HG03175 (cell line): ENCODE results near the gene IGF1.
"Not testable (repeated sequence)": the region's sequence is repeated elsewhere in the genome, so short reads cannot be mapped to it uniquely, and the experiment has no call there.

Experiments
- ATAC-seq: cut with Tn5 transposase; IDR thresholded peaks from one replicate; pipeline ENCODE4 v1.9.1; 2021; ENCODE audit warnings: mild to moderate bottlenecking, moderate library complexity; ENCODE audit not compliant: unreplicated experiment

Gene IGF1

GRCh38 chr12:102462795-102463465, 17.4 kb downstream of the IGF1 start:
- no peak for ATAC-seq

GRCh38 chr12:102462386-102462785, 18.0 kb downstream of the IGF1 start:
- ATAC-seq = no peak

- ATAC-seq = no peak
Observed at GRCh38 chr12:102461501-102461900, 18.9 kb downstream of the IGF1 start.

- ATAC-seq = no peak
Observed at GRCh38 chr12:102459314-102459713, 21.0 kb downstream of the IGF1 start.

GRCh38 chr12:102454808-102455760, 25.3 kb downstream of the IGF1 start:
- no peak for ATAC-seq

- no peak for ATAC-seq
Observed at GRCh38 chr12:102454330-102454729, 26.0 kb downstream of the IGF1 start.

- ATAC-seq = no peak
Observed at GRCh38 chr12:102452605-102453004, 27.8 kb downstream of the IGF1 start.

- not testable (repeated sequence) for ATAC-seq
Observed at GRCh38 chr12:102449018-102449417, 31.3 kb downstream of the IGF1 start.

GRCh38 chr12:102447426-102447825, 32.9 kb downstream of the IGF1 start:
- ATAC-seq = not testable (repeated sequence)

- ATAC-seq = no peak
Observed at GRCh38 chr12:102444707-102445106, 35.7 kb downstream of the IGF1 start.

- ATAC-seq = no peak
Observed at GRCh38 chr12:102444093-102444492, 36.3 kb downstream of the IGF1 start.

GRCh38 chr12:102441077-102441596, 39.2 kb downstream of the IGF1 start:
- no peak for ATAC-seq

GRCh38 chr12:102439426-102440405, 40.6 kb downstream of the IGF1 start:
- no peak for ATAC-seq

GRCh38 chr12:102438827-102439210, 41.5 kb downstream of the IGF1 start:
- no peak for ATAC-seq

GRCh38 chr12:102438047-102438826, 42.1 kb downstream of the IGF1 start:
- ATAC-seq = no peak

- no peak for ATAC-seq
Observed at GRCh38 chr12:102437511-102437910, 42.9 kb downstream of the IGF1 start.

GRCh38 chr12:102436867-102437266, 43.5 kb downstream of the IGF1 start:
- ATAC-seq = no peak

- ATAC-seq = no peak
Observed at GRCh38 chr12:102435827-102436436, 44.4 kb downstream of the IGF1 start.

GRCh38 chr12:102433304-102433703, 47.1 kb downstream of the IGF1 start:
- no peak for ATAC-seq
